ENCODE results near the gene METTL6.

- TF ChIP-seq, protein P1, sequence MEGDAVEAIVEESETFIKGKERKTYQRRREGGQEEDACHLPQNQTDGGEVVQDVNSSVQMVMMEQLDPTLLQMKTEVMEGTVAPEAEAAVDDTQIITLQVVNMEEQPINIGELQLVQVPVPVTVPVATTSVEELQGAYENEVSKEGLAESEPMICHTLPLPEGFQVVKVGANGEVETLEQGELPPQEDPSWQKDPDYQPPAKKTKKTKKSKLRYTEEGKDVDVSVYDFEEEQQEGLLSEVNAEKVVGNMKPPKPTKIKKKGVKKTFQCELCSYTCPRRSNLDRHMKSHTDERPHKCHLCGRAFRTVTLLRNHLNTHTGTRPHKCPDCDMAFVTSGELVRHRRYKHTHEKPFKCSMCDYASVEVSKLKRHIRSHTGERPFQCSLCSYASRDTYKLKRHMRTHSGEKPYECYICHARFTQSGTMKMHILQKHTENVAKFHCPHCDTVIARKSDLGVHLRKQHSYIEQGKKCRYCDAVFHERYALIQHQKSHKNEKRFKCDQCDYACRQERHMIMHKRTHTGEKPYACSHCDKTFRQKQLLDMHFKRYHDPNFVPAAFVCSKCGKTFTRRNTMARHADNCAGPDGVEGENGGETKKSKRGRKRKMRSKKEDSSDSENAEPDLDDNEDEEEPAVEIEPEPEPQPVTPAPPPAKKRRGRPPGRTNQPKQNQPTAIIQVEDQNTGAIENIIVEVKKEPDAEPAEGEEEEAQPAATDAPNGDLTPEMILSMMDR (IDR thresholded peaks at IDR 0.05): no peak
- TF ChIP-seq POLR2A (IDR thresholded peaks at IDR 0.05): no peak
Observed at GRCh38 chr3:15409774-15410173, 17.6 kb downstream of the METTL6 start.
